GM21576 (cell line): ENCODE results near the gene PCGF6.
"Not testable (repeated sequence)": the region's sequence is repeated elsewhere in the genome, so short reads cannot be mapped to it uniquely, and the experiment has no call there.

Experiments used
- ATAC-seq: cut with Tn5 transposase; IDR thresholded peaks from one replicate; pipeline ENCODE4 v1.9.1; 2021; ENCODE audit warnings: mild to moderate bottlenecking, moderate library complexity; ENCODE audit not compliant: unreplicated experiment

Gene PCGF6

DNA sequence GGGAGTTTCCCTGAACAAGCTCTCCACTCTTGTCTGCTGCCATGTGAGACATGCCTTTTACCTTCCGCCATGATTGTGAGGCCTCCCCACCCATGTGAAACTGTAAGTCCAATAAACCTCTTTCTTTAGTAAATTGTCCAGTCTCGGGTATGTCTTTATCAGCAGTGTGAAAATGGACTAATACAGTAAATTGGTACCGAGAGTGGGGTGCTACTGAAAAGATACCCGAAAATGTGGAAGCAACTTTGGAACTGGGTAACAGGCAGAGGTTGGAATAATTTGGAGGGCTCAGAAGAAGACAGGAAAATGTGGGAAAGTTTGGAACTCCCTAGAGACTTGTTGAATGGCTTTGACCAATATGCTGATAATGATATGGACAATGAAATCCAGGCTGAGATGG, 92.0 kb downstream of the PCGF6 start:
- ATAC-seq: not testable (repeated sequence)

DNA sequence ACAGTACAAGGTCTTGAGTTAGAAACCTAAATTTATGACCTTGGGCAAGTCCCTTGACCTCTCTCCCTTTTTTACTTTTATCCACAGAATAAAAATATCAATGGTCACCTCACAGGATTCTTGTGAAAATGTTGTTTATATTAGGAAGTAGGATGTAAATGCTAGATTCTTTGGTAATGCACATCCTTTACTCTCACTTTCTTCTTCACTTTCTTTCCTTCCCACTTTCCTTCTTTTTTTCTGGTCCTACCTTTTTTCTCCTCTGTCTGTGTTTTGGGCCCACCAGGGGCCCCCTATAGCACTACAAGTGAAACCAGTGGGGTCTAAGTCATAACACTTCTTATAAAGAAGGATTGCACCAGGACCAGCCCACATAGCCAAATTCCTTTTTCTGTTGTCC, 93.1 kb downstream of the PCGF6 start:
- no peak for ATAC-seq

- no peak for ATAC-seq
These were observed 94.3 kb downstream of the PCGF6 start for GRCh38 chr10:103256613-103257012.

GRCh38 chr10:103254538-103255325, 96.2 kb downstream of the PCGF6 start:
- ATAC-seq: no peak

DNA sequence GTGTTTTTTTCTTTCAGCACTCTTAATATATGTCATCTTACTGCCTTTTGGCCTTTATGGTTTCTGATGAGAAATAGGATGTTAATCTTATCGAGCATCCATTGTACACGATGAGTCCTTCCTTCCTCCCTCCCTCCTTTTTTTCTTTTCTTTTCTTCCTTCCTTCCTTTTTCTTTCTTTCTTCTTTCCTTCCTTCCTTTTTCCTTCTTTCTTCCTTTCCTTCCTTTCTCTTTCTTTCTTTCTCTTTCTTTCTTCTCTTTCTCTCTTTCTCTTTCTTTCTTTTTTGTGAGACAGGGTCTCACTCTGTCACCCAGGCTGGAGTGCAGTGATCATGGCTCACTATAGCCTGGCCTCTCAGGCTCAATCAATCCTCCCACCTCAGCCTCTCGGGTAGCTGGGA, 96.8 kb downstream of the PCGF6 start:
- no peak for ATAC-seq
